Transverse colon (tissue), 4 donors: ENCODE measurements around the gene DMD.

ENCODE experiments used
- CTCF ChIP-seq, 5 experiments: fragments of 200-600 bp in 3 of 5; fragments of 450-650 bp in 2 of 5; sonication (generic) in 3 of 5; IDR thresholded peaks; 1 replicate in 2 of 5; 2 replicates in 3 of 5; pipeline ENCODE4 v1.5.1; 2016 to 2017; ENCODE audit warnings: antibody characterized with exemption in 5 of 5, inconsistent platforms in 3 of 5, mild to moderate bottlenecking in 2 of 5, moderate library complexity in 1 of 5
- EP300 ChIP-seq: sonication (generic); formaldehyde crosslinking; IDR thresholded peaks from one replicate; pipeline ENCODE4 v1.6.1; 2017; ENCODE audit warnings: antibody characterized with exemption, low read depth
- POLR2A ChIP-seq: fragments of 450-650 bp; IDR thresholded peaks from one replicate; pipeline ENCODE4 v1.6.1; 2016; ENCODE audit warnings: antibody characterized with exemption, mild to moderate bottlenecking, moderate library complexity
- POLR2AphosphoS5 ChIP-seq, 3 donors: sonication (generic); formaldehyde crosslinking; IDR thresholded peaks; one replicate each; pipeline ENCODE4 v1.6.1; 2016; ENCODE audit warnings: antibody characterized with exemption in 3 of 3

GRCh38 chrX:32545101-32545500, 666.2 kb downstream of the DMD start:
- TF ChIP-seq CTCF (IDR thresholded peaks at IDR 0.05) (no peak), POLR2A (no peak), EP300 (no peak), POLR2AphosphoS5 (IDR thresholded peaks at IDR 0.05) (no peak)
